HCT116 (cell line): ENCODE data around the gene CYB561A3. TPM values are rescaled to one million over a fixed set of nuclear protein-coding genes. Genes with fewer than 3 reads are reported as not detected.

Source experiments
- ATAC-seq: fragments of 200-7000 bp; cut with Tn5 transposase; 2 replicates; pipeline ENCODE4 v1.9.1; 2020; ENCODE audit warnings: mild to moderate bottlenecking, moderate library complexity
- BruUV-seq: library from RNA; stranded (reverse); fragments of 400-500 nt; replicated peaks from 2 replicates; lab custom pipeline; 2021; lab: Mats Ljungman, UMichigan
- CTCF ChIA-PET: fragments of 300-600 bp; sonication (Branson Sonifier 250); formaldehyde crosslinking; loops from one replicate; lab custom pipeline; 2021; ENCODE audit warnings: antibody characterized with exemption; lab: Charles Lee
- POLR2A ChIA-PET: fragments of 300-600, 350-600 bp; sonication (Branson Sonifier 250); formaldehyde crosslinking; loops from one replicate; lab custom pipeline; 2021; ENCODE audit warnings: antibody characterized with exemption; lab: Charles Lee
- RAD21 ChIA-PET, 2 experiments: fragments of 300-600 bp; sonication (Branson Sonifier 250); formaldehyde crosslinking; loops; one replicate each; lab custom pipeline; 2023; ENCODE audit warnings: low total read pairs in 2 of 2; ENCODE audit not compliant: uncharacterized antibody in 2 of 2, unreplicated experiment in 2 of 2, low non-redundant PET in 1 of 2; lab: Charles Lee
- DNase-seq: peaks from one replicate; pipeline ENCODE4 v3.0.0-alpha.2; 2010; ENCODE audit warnings: low read depth, low spot score
- H2AFZ ChIP-seq: fragments of 200-600 bp; shearing (Covaris generic), sonication (generic); 2 replicates; pipeline ENCODE4 v1.6.1; 2017; ENCODE audit warnings: low read depth, mixed run types, mixed read lengths, antibody characterized with exemption, low read length; ENCODE audit not compliant: poor library complexity, severe bottlenecking
- H3K27ac ChIP-seq: 2 replicates; pipeline ENCODE4 v1.5.1; 2012; ENCODE audit warnings: low read depth, low read length
- H3K27me3 ChIP-seq: fragments of 200-600 bp; sonication (generic); 2 replicates; pipeline ENCODE4 v1.6.1; 2016; ENCODE audit warnings: mixed run types, low read length, mixed read lengths; ENCODE audit not compliant: insufficient read depth
- H3K36me3 ChIP-seq, 2 experiments: fragments of 200-500 bp in 1 of 2; fragments of 200-600 bp in 1 of 2; sonication (Bioruptor generic) in 1 of 2; sonication (generic) in 1 of 2; 2 replicates each; pipeline versions ENCODE4 v1.5.1 to v1.6.1; 2014 to 2016; ENCODE audit warnings: low read length in 2 of 2, inconsistent platforms in 1 of 2, mixed read lengths in 1 of 2, mixed run types in 1 of 2; ENCODE audit not compliant: insufficient read depth in 2 of 2, control insufficient read depth in 1 of 2
- H3K4me1 ChIP-seq, 2 experiments: fragments of 200-600 bp in 1 of 2; sonication (generic) in 1 of 2; 2 replicates each; pipeline versions ENCODE4 v1.5.1 to v1.6.1; 2012 to 2017; ENCODE audit warnings: low read length in 2 of 2, inconsistent platforms in 1 of 2, mild to moderate bottlenecking in 1 of 2, mixed read lengths in 1 of 2, mixed run types in 1 of 2, moderate library complexity in 1 of 2; ENCODE audit not compliant: insufficient read depth in 2 of 2, control insufficient read depth in 1 of 2
- H3K4me2 ChIP-seq: fragments of 200-600 bp; sonication (generic); 2 replicates; pipeline ENCODE4 v1.6.1; 2017; ENCODE audit warnings: mixed run types, low read length, mixed read lengths
- H3K4me3 ChIP-seq, 2 experiments: fragments of 200-600 bp in 1 of 2; sonication (generic) in 1 of 2; replicated peaks in 1 of 2; 2 replicates each; pipeline ENCODE4 v1.5.1; 2011 to 2016; ENCODE audit warnings: low read length in 2 of 2, control low read depth in 1 of 2, low read depth in 1 of 2, mild to moderate bottlenecking in 1 of 2, mixed read lengths in 1 of 2, mixed run types in 1 of 2
- H3K79me2 ChIP-seq: fragments of 200-600 bp; sonication (generic); 2 replicates; pipeline ENCODE4 v1.6.1; 2017; ENCODE audit warnings: mild to moderate bottlenecking, mixed run types, low read length, moderate library complexity, mixed read lengths; ENCODE audit not compliant: insufficient read depth
- H3K9ac ChIP-seq: fragments of 200-600 bp; sonication (generic); 2 replicates; pipeline ENCODE4 v1.6.1; 2016; ENCODE audit warnings: low read length, mixed read lengths
- H3K9me2 ChIP-seq: fragments of 200-600 bp; sonication (generic), shearing (Covaris generic); 2 replicates; pipeline ENCODE4 v1.6.1; 2017; ENCODE audit warnings: mixed run types, mild to moderate bottlenecking, moderate library complexity; ENCODE audit not compliant: insufficient read depth
- H3K9me3 ChIP-seq, 2 experiments: fragments of 200-500 bp in 1 of 2; fragments of 200-600 bp in 1 of 2; sonication (Bioruptor generic) in 1 of 2; sonication (generic) in 1 of 2; 2 replicates each; pipeline ENCODE4 v1.6.1; 2014 to 2017; ENCODE audit warnings: low read length in 2 of 2, mixed read lengths in 2 of 2, inconsistent platforms in 1 of 2, low read depth in 1 of 2, mild to moderate bottlenecking in 1 of 2, mixed run types in 1 of 2, moderate library complexity in 1 of 2; ENCODE audit not compliant: control insufficient read depth in 1 of 2, insufficient read depth in 1 of 2
- H4K20me1 ChIP-seq: fragments of 200-600 bp; sonication (generic), shearing (Covaris generic); 2 replicates; pipeline ENCODE4 v1.6.1; 2017; ENCODE audit warnings: mixed run types, mild to moderate bottlenecking, moderate library complexity; ENCODE audit not compliant: insufficient read depth
- CBX3 ChIP-seq: IDR thresholded peaks from 2 replicates; pipeline ENCODE4 v1.6.1; 2012; ENCODE audit warnings: low read depth
- CEBPB ChIP-seq: IDR thresholded peaks from 2 replicates; pipeline ENCODE4 v1.6.1; 2012; ENCODE audit warnings: low read depth
- EGR1 ChIP-seq: IDR thresholded peaks from 2 replicates; pipeline ENCODE4 v1.6.1; 2012; ENCODE audit warnings: low read depth
- ELF1 ChIP-seq: IDR thresholded peaks from 2 replicates; pipeline ENCODE4 v1.6.1; 2012; ENCODE audit warnings: low read depth, borderline replicate concordance
- EZH2phosphoT487 ChIP-seq: fragments of 200-600 bp; IDR thresholded peaks from 2 replicates; pipeline ENCODE4 v1.6.1; 2018; ENCODE audit warnings: antibody characterized with exemption, borderline replicate concordance
- FOSL1 ChIP-seq: IDR thresholded peaks from 2 replicates; pipeline ENCODE4 v1.6.1; 2012; ENCODE audit warnings: low read depth
- POLR2A ChIP-seq: IDR thresholded peaks from 2 replicates; pipeline ENCODE4 v1.7.0; 2011; ENCODE audit warnings: borderline replicate concordance; ENCODE audit not compliant: insufficient read depth, insufficient read length; ENCODE audit errors: extremely low read depth
- POLR2AphosphoS5 ChIP-seq: IDR thresholded peaks from 2 replicates; pipeline ENCODE4 v1.6.1; 2011; ENCODE audit warnings: mild to moderate bottlenecking, low read depth, low read length, moderate library complexity
- RAD21 ChIP-seq: IDR thresholded peaks from 2 replicates; pipeline ENCODE4 v1.6.1; 2012; ENCODE audit warnings: low read depth, mild to moderate bottlenecking
- SIN3A ChIP-seq: IDR thresholded peaks from 2 replicates; pipeline ENCODE4 v1.6.1; 2012; ENCODE audit warnings: low read depth
- SRF ChIP-seq: IDR thresholded peaks from 2 replicates; pipeline ENCODE4 v1.6.1; 2012; ENCODE audit warnings: low read depth
- ZFX ChIP-seq: fragments of 450-650 bp; IDR thresholded peaks from 2 replicates; pipeline ENCODE4 v1.6.1; 2017
- ZNF274 ChIP-seq: fragments of 200-500 bp; sonication (Bioruptor generic); IDR thresholded peaks from 2 replicates; pipeline ENCODE4 v1.6.1; 2014; ENCODE audit warnings: mild to moderate bottlenecking, low read depth, low read length, inconsistent platforms
- intact Hi-C: fragments of 100-400 bp; cut with micrococcal nuclease; formaldehyde crosslinking; loops from 2 replicates; pipeline ENCODE4 v1.10.0; 2022
- total RNA-seq: library from RNA; stranded (reverse); gene quantifications from one replicate; pipeline ENCODE4 v1.2.1, GENCODE V29; 2021; ENCODE audit not compliant: unreplicated experiment
- TF ChIP-seq, protein P1 (sequence below): IDR thresholded peaks from 2 replicates; pipeline ENCODE4 v1.6.1; 2012
- TF ChIP-seq, protein P2 (sequence below), 3 experiments: fragments of 200-600 bp in 1 of 3; sonication (generic) in 1 of 3; IDR thresholded peaks in 2 of 3; conservative IDR thresholded peaks in 1 of 3; 2 replicates each; pipeline ENCODE4 v1.5.1; 2012 to 2017; ENCODE audit warnings: low read depth in 2 of 3, low read length in 2 of 3, antibody characterized with exemption in 1 of 3, borderline replicate concordance in 1 of 3, control low read depth in 1 of 3, mild to moderate bottlenecking in 1 of 3, mixed read lengths in 1 of 3, mixed run types in 1 of 3, moderate library complexity in 1 of 3; ENCODE audit not compliant: insufficient read depth in 1 of 3
- TF ChIP-seq, protein P3 (sequence below): IDR thresholded peaks from 2 replicates; pipeline ENCODE4 v1.6.1; 2012
- TF ChIP-seq, protein P4 (sequence below): IDR thresholded peaks from 2 replicates; pipeline ENCODE4 v1.6.1; 2011; ENCODE audit warnings: mild to moderate bottlenecking, low read length, moderate library complexity; ENCODE audit not compliant: insufficient replicate concordance; ENCODE audit errors: extremely low read depth

The CYB561A3 gene
- total RNA-seq, 1 experiment from 2014 or later, result 34.1 TPM

DNA sequence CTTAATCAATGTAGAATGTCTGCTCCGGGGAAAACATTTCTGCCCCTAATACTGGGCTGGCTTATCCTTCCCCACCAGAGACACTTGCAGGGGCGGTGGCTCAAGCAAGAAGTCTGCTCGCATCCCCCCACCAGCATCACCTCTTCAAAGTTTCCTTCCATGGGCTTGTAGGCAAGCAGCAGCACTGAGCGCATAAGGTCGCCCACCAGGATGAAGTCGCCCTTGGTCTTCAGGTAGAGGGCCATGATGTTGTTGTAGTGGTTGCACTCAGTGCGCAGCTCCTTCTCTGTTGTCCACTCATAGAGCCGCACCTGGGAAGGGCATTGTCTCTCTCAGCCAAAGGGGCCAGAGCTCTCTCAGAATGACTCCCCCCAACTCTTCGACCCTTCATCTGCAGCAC lies 58.0 kb downstream of the CYB561A3 start (continued):
- TF ChIP-seq, protein P1, sequence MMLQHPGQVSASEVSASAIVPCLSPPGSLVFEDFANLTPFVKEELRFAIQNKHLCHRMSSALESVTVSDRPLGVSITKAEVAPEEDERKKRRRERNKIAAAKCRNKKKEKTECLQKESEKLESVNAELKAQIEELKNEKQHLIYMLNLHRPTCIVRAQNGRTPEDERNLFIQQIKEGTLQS, result no peak
- TF ChIP-seq, protein P2, sequence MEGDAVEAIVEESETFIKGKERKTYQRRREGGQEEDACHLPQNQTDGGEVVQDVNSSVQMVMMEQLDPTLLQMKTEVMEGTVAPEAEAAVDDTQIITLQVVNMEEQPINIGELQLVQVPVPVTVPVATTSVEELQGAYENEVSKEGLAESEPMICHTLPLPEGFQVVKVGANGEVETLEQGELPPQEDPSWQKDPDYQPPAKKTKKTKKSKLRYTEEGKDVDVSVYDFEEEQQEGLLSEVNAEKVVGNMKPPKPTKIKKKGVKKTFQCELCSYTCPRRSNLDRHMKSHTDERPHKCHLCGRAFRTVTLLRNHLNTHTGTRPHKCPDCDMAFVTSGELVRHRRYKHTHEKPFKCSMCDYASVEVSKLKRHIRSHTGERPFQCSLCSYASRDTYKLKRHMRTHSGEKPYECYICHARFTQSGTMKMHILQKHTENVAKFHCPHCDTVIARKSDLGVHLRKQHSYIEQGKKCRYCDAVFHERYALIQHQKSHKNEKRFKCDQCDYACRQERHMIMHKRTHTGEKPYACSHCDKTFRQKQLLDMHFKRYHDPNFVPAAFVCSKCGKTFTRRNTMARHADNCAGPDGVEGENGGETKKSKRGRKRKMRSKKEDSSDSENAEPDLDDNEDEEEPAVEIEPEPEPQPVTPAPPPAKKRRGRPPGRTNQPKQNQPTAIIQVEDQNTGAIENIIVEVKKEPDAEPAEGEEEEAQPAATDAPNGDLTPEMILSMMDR (IDR thresholded peaks at IDR 0.05 in 2 of 3, conservative IDR thresholded peaks at IDR 0.05 in 1 of 3; ENCODE audit: borderline replicate concordance in 1 of 3, insufficient read depth in 1 of 3, low read depth in 2 of 3, low read length in 2 of 3), result no peak

DNA sequence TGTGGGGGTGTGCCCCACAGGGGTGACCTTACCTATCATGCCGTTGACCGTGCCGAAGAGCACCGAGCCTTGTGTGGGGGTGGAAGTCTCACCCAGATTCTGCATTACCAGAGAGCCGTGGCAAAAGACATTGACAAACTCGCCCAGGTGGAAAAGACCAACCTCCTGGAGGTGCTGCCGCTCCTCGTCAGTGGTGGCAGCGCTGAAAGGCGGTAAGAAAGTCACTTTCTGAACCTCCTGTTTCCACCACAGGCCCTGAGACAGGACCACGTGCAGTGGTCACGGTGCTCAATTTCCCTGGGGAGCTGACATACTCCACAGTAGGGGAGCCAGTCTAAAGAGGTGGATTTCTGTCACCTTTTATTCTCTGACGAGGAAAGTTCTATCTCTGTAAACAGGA lies 59.1 kb downstream of the CYB561A3 start:
- no peak overlapping the region for H3K9ac ChIP-seq
- H3K27me3 ChIP-seq, result no peaks in the 10 kb centered on the region
- H3K9me2 ChIP-seq, result no peaks in the 10 kb centered on the region
- intact Hi-C loops, result no loop called here
- ChIA-PET CTCF (no interaction called here), RAD21 (no interaction called here), POLR2A (no interaction called here)
- no peak overlapping the region for H3K4me3 ChIP-seq
- H3K4me2 ChIP-seq, result no peak overlapping the region
- no peaks in the 10 kb centered on the region for H3K9me3 ChIP-seq
- no TSS peak for BruUV-seq
- peaks cover 61 to 71% of the 10 kb centered on the region in 2 experiments for H3K36me3 ChIP-seq
- ATAC-seq, result no peak
- H4K20me1 ChIP-seq, result no peaks in the 10 kb centered on the region
- H2AFZ ChIP-seq, result no peak overlapping the region
- no peaks in the 10 kb centered on the region for H3K4me1 ChIP-seq
- H3K79me2 ChIP-seq, result peaks cover 11% of the 10 kb centered on the region
- TF ChIP-seq CEBPB, result no peak
- no peak for TF ChIP-seq SRF
- TF ChIP-seq, protein P3, sequence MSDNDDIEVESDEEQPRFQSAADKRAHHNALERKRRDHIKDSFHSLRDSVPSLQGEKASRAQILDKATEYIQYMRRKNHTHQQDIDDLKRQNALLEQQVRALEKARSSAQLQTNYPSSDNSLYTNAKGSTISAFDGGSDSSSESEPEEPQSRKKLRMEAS, result no peak
- no peak for TF ChIP-seq CBX3
- no peak for TF ChIP-seq POLR2AphosphoS5
- no peak for TF ChIP-seq RAD21
- no peak for TF ChIP-seq ZNF274
- no peak for TF ChIP-seq ZFX
- no peak for TF ChIP-seq POLR2A
- TF ChIP-seq ELF1, result no peak
- no peak for TF ChIP-seq EZH2phosphoT487
- TF ChIP-seq, protein P1, result no peak
- no peak for TF ChIP-seq SIN3A
- TF ChIP-seq FOSL1, result no peak
- TF ChIP-seq, protein P4, sequence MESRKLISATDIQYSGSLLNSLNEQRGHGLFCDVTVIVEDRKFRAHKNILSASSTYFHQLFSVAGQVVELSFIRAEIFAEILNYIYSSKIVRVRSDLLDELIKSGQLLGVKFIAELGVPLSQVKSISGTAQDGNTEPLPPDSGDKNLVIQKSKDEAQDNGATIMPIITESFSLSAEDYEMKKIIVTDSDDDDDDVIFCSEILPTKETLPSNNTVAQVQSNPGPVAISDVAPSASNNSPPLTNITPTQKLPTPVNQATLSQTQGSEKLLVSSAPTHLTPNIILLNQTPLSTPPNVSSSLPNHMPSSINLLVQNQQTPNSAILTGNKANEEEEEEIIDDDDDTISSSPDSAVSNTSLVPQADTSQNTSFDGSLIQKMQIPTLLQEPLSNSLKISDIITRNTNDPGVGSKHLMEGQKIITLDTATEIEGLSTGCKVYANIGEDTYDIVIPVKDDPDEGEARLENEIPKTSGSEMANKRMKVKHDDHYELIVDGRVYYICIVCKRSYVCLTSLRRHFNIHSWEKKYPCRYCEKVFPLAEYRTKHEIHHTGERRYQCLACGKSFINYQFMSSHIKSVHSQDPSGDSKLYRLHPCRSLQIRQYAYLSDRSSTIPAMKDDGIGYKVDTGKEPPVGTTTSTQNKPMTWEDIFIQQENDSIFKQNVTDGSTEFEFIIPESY, result no peak
- no peak for TF ChIP-seq EGR1
- H3K27ac ChIP-seq, result no peak overlapping the region
- no peak for DNase-seq
